HG03565 (cell line): ENCODE data around the gene WDR86.

Experiments
- ATAC-seq: cut with Tn5 transposase; IDR thresholded peaks from one replicate; pipeline ENCODE4 v1.9.1; 2021; ENCODE audit warnings: mild to moderate bottlenecking, moderate library complexity; ENCODE audit not compliant: unreplicated experiment

Gene WDR86

DNA sequence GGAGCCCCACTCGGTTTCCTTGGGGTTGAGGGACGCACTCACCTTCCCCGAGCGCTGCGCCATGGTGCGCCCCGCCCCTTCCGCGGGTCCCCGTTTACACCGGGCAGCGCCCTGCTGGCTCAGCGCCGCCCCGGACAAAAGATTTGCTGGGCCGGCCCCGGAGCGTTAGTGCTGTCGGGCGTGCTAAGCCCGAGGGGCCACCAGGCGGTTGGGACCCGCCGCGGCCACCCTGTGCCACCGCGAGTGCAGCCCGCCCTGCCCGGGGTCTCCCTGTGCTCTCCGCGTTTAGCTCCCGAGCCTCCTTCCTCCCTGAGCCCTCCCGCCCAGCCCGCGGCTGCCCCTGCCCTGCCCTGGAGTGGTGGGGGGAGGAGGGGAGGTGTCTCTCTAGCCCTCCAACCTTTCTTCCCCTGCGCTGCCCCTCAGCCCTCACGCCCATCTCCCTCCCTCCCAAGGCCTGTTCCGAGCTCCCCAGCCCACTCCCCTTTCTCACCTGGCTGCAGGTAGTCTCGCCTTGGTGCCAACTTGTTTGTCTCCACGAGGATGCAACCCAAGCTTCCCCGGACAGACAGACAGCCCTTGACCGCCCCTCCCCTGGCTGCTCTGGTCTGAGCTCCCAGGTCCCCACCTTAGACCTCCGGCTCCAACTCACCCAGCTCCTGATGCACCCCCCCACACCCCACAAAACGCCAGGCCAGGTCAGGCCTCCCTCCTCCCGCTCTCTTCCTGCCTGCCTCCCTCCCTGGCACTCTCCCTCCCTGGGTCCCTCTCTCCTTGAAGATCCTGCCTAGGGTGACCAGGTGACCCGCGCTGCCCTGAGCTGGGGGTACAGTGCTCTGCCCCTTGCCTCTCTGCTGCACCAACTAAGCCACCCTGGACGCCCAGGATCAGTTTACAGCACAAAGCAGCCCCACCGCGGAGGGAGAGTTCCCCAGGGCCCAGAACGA, 30.3 kb upstream of the WDR86 start, which contains the start of gene CRYGN:
TSS of gene CRYGN (minus strand) at position 287 of the 944 bp plus-strand sequence. CDS start at position 63, 224 bp downstream.
- ATAC-seq, result no peak

DNA sequence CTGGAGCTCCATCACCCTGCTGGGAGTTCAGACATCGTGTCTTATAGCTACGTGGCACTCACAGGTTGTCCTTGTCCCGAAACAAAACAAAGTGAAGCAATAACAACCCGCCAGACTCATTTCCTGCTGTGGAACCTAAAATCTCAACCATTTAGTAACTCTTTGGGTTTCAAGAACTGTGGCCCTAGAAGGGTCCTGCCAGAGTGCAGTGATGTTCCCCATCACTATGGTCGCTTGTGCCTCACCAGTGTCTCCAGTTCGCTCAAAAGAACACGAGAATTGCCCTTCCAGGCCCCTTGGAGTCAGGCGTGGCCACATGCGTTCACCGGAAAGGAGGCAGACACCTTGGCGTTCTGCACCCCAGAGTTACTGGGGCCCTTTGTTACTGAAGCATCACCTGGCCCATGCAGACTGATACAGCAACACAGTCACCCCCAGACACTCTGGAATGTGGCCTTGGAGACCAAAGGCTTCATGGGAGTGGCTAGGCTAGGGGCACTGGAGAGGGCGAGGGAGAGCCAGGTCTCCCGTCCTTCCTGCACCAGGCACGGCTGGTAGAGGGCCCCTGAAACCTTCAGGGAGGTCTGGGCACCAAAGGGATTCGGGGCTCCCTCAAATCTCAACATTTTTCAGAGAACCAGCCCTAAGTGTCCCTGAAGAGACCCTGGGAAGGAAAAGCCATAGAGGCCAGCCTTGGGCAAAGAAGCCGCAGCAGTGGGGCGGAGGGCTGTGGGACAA, 29.2 kb upstream of the WDR86 start:
- no peak for ATAC-seq

DNA sequence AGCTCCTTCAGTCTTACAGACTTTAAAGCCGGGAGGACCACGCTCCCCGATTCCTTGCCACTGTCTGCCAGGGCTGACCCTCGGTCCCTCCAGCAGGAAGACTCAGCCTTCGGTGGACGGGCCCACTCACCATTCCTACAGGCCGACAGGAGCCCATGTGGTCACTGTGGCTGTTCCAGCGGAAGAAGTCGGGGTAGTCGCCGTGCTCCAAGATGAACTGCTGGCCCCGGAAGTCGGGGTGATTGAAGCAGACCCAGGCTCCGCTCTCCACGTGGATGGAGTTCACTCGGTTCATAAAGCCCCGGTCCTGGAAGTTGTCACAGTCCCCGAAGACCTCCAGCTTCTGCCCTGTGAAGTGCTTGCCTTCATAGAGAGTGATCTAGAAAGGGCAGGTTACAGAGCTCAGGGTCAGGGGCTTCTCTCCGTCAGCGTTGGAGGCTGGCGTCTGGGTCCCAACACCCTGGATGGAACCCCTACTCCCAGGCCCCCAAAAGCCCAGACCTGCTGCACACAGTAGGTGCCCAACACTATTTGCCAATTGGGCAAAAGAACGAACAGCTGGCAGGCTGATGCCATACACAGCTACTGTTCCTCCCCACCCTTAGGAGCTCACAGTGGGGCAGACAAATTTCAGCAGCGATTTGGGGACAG, 28.2 kb upstream of the WDR86 start:
- ATAC-seq, result no peak

DNA sequence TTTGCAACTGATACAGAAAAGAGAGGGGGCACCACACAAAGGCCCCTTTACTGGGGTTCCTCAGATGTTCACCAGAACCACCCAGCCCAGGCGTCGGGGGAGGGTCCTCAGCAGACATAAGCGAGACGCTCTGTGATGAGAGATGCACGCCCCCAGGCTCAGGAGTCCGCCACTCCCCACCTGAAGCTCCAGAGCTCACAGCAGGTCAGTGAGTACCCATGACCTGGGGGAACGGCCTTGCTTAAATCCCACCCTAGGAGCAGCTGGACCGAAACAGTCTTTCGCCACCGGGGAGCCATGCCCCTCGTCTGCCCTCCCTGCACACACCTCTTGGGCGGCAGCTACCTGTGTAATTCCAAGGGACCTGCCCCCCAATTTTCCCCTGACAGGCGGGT, 27.3 kb upstream of the WDR86 start:
- no peak for ATAC-seq

DNA sequence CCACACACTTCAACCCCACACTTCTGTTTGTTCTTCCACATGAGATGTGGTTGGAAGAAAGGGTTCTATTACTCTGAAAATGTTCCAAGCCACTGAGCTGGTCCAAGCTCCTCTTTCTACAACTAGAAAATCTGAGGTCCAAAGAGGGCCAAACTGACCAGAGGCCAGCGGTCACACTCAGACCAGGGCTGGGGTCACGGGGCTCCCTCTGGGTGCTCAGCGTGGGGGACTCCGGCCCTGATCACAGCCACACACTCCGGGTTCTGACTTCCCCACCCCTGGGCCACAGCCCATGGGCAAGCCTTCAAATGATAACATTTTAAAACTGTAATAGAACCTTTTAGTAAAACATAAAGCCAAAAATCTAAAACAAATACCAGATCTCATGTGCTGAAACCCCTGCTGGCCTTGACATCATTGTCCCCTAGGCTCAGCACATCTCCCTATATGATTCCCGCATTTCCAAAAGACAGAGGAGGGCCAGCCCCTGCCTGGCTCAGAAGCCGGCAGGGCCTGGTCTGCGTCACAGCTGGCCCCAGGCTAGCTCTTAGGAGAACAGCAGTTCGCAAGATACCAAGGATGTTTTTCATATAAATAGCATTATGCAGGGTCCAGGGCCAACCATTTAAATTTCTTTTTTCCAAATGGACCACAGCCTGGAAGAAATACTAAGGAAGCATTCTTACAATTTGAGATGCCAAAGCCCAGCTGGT, 26.8 kb upstream of the WDR86 start:
- ATAC-seq, result no peak

DNA sequence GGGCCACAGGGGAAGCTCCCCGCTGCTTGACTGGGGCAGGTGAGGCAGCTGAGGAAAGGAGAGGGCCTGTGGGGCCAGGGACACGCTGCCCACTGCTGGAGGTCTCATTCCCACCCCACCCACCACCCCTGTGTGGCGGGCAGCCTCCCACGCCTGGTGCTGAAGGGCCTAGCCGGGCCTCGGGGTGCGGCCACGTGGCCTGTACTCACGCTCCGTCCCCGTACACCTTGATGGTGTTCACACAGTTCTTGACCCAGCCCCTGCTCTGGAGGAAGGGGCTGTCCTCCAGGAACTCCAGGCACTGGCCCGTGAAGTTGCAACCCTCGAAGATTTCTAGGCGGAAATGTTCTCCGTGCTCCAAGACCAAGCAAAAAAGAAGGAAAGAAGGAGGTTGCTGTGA, 26.1 kb upstream of the WDR86 start:
- no peak for ATAC-seq

DNA sequence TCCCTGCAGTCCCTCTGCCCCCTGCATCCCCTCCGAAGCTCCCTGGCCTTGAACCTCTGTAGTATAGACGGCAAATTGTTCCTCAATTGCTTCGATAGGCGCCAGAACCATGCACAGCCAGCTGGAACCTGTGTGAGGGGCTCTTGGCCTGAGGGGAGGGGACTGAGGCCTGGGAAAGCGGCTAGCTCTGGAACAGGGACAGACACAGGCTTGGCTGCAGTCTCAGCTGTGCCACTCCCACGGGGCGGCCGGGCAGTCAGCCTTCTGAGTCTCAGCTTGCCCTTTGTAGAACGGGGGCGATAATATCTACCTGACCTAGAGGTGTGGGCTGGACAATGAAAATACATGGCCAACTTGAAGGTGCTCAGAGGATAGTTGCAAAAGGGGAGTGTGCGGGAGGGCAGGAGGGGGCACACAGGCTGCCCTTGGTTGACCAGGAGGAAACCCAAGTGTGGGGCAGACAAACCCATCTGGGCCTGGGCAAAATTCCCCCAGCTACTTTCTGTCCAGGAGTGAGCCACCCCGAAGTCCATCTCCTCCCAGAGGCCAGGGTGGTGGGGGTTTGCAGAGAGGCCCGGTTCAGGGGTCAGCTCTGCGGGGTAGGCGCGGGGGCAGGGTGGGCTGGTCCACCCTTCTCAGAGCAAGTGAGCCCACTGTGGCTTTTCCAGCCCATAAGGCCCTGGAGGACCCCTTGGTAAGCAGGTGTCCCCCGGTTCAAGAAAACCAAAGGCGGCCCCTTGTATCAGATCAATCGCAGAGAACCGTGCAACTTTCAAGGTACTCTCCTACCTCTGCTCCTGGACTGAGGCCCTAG, 25.5 kb upstream of the WDR86 start:
- no peak for ATAC-seq

DNA sequence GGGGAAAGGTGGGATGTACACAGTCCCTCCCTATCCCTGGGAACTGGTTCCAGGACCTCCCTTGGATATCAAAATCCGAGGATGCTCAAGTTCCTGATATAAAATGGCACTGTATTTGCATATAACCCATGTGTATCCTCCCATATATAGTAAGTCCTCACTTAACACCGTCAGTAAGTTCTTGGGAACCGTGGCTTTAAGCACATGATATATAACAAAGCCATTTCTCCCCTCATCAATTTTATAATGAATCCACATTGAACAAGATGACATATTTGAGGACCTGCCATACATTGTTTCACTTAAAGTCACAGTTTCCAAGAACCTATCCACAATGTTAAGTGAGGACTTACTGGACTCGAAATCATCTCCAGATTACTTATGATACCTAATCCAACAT, 24.7 kb upstream of the WDR86 start:
- no peak for ATAC-seq

DNA sequence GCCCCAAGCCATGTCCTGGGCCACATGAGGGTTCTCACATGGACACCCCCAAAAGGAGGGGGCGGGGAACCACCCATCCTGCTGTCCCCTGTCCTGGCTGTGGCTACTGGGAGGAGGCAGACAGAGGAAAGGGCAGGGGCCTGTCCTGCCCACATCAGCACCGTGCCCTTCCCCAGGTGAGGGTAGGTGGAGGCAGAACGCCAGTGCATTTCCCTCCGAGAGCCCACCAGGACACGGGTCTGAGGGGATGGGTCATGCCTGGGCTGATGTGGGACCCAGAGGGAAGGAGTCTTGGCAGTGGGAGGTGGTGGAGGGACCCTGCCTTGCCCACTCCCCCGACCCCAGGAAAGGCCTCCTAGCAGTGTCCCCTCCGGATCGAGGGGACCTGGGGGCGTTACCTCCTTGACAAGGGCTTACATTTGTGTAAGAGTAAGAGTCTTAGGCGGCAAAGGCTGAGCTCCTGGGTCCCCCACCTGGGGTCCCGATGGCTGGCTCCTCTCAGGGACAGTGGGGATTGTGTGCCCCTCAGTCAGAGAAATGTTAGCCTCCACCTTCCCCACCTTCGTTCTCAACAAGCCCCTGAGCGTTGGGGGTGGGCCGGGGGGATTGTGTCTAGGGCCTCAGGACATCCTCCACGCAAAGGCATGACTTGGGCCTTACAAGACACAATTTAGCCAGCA, 24.0 kb upstream of the WDR86 start:
- no peak for ATAC-seq

DNA sequence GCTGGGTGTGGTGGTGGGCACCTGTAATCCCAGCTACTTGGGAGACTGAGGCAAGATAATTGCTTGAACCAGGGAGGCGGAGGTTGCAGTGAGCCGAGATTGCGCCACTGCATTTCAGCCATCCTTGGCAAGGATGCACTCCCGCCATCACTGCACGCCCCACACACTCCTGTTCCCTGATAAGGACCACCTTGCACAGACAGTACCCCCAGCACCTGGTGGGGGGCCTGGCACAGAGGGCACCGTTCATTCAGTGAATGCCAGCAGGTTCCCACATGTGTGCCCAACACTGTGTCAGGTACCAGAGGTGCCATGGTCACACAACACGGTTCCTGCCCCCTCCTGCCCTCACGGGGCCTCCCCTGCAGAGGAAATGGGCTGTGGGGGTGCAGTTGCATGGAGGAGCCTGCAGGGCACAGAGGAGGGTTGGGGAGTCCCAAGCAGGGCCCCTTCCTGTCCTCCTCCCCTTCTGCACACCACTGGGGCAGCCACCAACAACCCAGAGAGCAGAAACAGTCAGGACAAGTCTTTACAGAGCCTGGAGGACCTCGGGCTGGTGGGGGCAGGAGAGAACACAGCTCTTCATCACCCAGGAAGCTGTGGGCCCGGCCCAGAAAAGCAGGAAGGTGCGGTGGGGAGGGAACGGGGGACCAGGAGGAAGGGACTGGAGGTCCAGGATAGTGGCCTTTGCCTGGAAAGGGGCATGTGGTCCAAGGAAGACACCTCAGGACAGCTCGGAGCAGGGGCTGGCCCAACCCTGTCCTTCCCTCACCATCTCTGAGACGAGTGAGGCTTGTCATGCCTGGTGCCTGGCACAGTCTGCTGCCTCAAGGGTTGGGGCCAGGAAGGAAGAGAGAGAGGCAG, 23.1 kb upstream of the WDR86 start:
- ATAC-seq, result no peak

DNA sequence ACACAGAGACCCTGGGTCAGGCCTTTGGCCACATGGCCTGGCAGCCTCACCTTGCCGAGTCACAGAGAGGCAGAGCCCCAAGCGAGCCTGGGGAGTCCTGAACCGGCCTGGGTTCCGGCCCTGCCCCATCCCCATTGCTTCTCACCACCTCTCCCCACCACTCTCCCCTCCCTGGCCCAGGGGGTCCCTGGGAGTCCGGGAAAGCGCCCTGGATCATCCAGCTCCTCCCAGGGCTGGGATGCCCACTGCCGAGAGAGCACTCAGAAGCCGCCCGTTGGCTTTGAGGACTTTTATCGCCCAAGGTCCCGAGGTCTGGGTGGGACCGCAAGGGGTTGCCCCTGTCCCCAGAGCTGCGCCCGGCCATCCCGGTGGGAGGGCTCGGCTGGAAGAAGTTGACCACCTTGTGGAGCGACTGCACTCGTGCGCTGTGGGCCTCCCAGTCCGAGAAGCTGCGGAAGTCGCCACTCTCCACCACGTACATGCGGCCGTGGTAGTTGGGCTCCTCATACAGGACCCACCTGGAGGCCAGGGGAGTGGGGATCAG, 22.0 kb upstream of the WDR86 start:
- ATAC-seq, result no peak

DNA sequence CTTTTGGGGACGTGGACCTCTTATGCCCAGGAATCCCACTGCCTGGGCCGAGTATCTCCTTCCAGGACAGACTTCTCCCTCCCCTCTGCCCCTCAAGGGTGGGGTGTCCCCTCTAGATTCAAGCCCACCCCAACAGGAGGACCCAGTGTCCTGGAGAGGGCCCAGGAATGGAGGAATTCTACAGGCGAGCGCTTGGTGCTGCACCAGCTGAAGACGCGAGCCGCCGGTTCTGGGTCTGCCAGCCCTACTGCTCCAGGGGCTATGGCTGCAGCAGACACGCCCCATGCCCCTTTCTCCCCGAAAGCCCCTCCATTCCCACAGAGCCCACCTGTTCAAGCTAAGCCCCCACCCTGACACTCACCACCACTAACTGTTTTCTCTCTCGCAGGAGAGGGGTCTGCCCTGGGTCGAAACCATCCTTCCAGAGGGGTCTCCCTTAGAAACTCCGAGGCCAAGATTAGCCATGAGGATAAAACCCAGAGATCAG, 21.5 kb upstream of the WDR86 start:
- no peak for ATAC-seq

DNA sequence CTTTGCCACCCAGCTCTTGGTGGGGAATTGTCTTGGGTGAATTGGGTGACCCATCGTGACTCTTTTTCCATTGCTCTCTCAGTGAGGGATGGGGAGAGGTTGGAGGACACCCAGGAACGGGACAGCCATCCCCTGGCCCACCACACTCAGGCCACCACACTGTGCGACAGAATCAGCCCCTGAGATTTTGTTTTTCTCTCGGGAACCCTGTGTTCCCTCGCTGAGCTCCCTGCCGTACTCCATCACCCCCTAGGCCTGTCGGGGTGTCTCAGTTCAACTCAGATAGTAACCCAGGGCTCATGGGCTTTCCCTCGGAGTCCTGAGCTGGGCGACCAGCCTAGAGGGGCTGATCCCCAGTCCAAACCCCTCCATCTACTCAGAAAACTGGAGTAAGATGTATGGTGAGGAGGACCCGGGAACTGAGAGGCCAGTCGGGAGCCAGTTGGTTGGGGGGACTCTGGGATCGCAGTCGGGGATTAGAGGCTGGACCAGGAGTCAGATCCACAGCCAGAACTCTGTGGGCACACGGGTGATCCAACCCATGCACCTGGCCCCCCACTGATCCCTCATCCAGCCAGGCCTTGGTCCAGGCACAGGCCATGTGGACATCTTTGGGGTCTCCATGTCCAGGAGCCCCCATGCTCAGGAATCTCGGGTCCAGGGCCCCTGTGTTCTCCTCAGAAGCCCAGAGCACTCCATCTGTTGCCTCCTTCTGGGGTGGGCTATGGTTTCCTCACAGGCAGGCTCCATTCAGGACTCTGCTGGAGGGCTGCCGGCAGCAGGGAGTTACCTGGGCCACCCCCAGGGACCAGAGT, 20.8 kb upstream of the WDR86 start:
- ATAC-seq, result no peak

DNA sequence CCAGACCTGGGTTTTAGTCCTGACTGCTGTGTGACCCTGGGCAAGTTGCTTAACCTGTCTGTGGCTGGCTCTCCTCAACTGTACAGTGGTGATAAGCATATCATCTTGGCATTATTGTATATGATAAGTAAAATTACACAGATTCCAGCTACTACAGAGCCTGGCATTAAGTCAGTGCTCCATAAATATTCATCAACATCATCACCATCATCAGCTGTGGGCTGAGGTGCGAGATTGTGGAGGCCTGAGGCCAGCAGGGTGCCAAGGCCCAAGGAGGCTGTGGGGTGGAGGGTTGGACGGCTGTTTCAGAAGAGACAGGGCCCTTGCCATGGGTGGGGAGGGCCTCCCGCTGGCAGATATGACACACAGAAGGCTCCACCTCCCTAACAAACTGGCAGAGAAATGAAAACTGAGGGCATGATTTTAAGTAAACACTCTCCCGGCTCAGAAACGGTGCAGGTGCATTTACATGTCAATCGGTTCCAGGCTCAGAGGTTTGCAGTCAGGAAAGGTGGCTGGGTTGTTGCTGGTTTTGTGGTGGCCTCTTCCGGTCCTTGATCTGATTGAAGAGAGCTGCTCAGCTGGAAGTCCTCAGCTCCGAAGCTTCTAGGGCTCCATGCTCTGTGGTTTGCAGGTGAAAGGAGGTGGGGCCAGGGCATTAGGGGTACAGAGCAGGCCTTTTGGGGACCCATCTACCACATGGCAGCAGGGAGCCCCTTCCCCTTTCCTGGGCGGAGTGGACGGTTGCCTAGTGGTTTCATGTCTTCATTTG, 19.9 kb upstream of the WDR86 start:
- no peak for ATAC-seq

DNA sequence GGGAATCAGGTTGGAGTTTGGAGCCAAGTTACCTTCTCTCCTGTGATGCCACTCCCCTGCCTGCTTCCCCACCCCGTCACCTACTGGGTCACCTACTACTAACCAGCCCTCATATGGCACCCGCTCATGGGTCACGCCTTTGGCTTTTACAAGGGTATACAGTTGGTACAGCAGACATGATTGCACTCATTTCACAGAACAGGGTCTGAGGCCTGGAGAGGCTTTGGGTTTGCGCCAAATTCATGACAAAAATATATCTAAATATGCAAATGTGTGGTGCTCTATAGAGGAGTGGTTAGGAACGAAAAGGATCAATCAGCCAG, 19.4 kb upstream of the WDR86 start:
- ATAC-seq, result no peak

DNA sequence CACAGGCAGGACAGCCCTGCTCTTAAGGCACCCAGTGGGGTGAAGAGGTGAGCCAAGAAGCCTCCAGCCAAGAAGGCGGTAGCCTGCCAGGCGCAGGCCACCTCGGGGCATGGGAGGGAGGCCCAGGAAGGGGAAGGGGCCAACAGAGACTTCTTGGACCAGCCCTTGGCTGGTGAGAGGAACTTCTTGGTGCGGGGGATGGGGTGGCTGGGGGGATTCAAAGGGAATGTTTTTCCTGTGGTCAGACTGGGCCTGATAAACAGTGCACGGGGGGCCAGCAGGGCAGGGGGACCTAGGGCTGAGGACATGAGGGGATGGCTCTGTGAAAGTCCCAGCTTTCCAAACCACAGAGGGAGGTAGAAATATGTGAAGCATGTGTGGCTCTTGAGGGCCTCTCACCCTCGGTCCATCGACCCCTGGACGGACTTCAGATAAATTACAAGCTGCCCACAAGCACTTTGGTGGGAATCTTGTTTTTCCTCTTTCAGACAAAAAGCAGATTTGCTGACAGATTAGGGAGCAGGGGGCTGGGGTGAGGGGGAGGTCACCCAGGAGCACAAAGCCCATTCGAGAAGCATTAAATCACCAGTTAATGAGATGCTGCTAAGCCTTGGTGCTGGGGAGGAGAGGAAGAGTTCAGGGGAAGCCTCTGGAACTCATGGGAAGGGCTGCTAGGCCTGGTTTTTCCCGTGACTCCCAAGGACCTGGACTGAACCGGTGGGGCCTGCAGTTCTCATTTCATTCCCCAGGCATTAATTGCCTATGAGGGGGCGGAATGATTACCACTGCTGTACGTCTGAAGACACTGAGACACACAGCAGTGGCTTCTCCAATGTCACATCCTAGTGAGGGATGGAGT, 18.8 kb upstream of the WDR86 start:
- ATAC-seq, result no peak
